Measurements from ENCODE around the gene IL6R. TPM values are rescaled to one million over a fixed set of nuclear protein-coding genes. Genes with fewer than 3 reads are reported as not detected.

The IL6R gene
- total and polyA plus RNA-seq, 2 of the 4 experiments (the other 2 are of a cell fraction) = 5.3 to 9.5 TPM

DNA sequence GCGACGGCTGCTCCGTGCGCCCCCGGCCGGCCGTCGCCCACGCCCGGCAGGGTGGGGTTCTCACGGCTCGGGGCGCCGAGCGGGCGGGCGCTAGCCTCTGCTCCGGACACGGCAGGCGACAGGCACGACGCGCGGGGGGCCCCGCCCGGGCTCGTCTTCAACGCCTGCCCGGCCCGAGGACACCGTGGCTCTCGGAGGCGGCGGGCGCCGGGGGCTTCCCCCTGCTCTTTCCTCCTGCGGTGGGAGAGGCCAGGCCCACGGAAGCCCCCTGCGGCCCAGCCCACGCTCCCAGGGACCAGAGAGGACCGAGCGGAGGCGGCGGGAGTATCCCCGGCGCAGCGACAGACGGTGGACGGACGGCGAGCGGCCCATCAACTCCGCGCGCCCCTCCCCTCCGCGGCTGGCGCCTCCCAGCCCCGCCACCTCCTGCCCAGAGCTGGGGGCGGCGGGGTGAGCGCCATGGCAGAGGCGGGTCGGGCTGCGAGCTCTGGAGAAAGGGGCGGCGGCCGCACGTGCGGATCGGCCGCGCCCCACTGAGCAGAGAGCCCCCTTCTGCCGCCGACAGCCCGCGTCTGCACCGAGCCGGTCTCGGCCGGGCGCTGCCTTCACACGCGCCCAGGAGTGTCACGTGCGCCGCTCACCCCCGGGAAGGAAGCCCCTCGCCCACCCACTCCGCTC is 97.1 kb downstream of the IL6R start, which contains the start of the genes SHE and TDRD10:
TSS of gene SHE (minus strand) at position 347 of the 678 bp plus-strand sequence. CDS start 386 bp downstream, outside the sequence.
TSS of gene TDRD10 (plus strand) at position 154 of the 678 bp plus-strand sequence. CDS start 4,685 bp downstream, outside the sequence.
- no peaks in the 10 kb centered on the region for H3K79me1 ChIP-seq (ENCODE audit: low read depth in 1 of 2, low read length in 2 of 2)
- H4K8ac ChIP-seq (ENCODE audit: low read depth in 2 of 2, low read length in 2 of 2) = no peak within 1 kb of the TSS
- no peak within 1 kb of the TSS for H3K56ac ChIP-seq (ENCODE audit: extremely low read depth, insufficient read depth, low read length)
- no peak within 1 kb of the TSS for H2BK120ac ChIP-seq (ENCODE audit: low read depth, low read length)
- H3K4me3 ChIP-seq (ENCODE audit: insufficient read depth, low read depth, low read length) = peak within 1 kb of the TSS; percentile 2; the same call in 1 of the 2 replicates
- no TSS peak for BruUV-seq (replicated peaks)
- ChIA-PET CTCF (interaction anchor here (0.6 kb wide), 1 partner anchor 229 kb away, joined by 3 read pairs; no protein-coding TSS in a partner anchor), POLR2A (ENCODE audit: unreplicated experiment) (no interaction called here)
- no peak within 1 kb of the TSS for H2BK5ac ChIP-seq (ENCODE audit: low read depth, low read length, poor library complexity, severe bottlenecking)
- TF ChIP-seq RAD21 (IDR thresholded peaks at IDR 0.05; ENCODE audit: low read length) = no peak
- H3K36me3 ChIP-seq (ENCODE audit: control insufficient read depth, insufficient read depth, low read length) = no peaks in the 10 kb centered on the region
- DNase-seq (no peak), ATAC-seq (ENCODE audit: low read depth) (peak; percentile 21; the same call in 1 of the 2 replicates)
- in situ Hi-C loops (cut with MboI; ENCODE audit: low sequenced_read_pairs) (no loop called here), dilution Hi-C loops (cut with HindIII; ENCODE audit: low sequenced_read_pairs, unreplicated experiment) (no loop called here), intact Hi-C loops (cut with micrococcal nuclease) (no loop called here)
- H3K27ac ChIP-seq (ENCODE audit: insufficient read depth, low read length) = no peak within 1 kb of the TSS
- no peak within 1 kb of the TSS for H2AK5ac ChIP-seq (ENCODE audit: low read depth, low read length)
- no peak within 1 kb of the TSS for H4K5ac ChIP-seq (ENCODE audit: low read depth, low read length)
- no peak within 1 kb of the TSS for H3K9ac ChIP-seq (ENCODE audit: low read depth, low read length)
- H4K20me1 ChIP-seq (ENCODE audit: insufficient read depth, low read length) = no peaks in the 10 kb centered on the region
- H3K9me1 ChIP-seq (ENCODE audit: insufficient read depth, low read length) = no peaks in the 10 kb centered on the region
- H3K27me3 ChIP-seq (ENCODE audit: control insufficient read depth, insufficient read depth, low read length) = peaks cover 71% of the 10 kb centered on the region
- no peak within 1 kb of the TSS for H3K4ac ChIP-seq (ENCODE audit: low read depth, low read length)
- peaks cover 2% of the 10 kb centered on the region; the same call in 1 of the 2 replicates for H3K4me1 ChIP-seq (ENCODE audit: control insufficient read depth, insufficient read depth, low read length)
- no peak within 1 kb of the TSS for H2BK15ac ChIP-seq (ENCODE audit: low read depth, low read length)
- H2AK9ac ChIP-seq (replicated peaks; ENCODE audit: low read depth, low read length, poor library complexity) = peak within 1 kb of the TSS; percentile 37
- H2BK20ac ChIP-seq (ENCODE audit: low read depth, low read length) = no peak within 1 kb of the TSS
- 4% methylated on average over 49 of the region's 90 CpGs; no CpG with 5 or more reads in 1 of the 2 experiments for WGBS, 2 experiments (ENCODE audit: extremely low coverage in 2 of 2, insufficient read length in 1 of 2)
- no peak within 1 kb of the TSS for H3K23ac ChIP-seq (ENCODE audit: low read depth, low read length)
- H3K14ac ChIP-seq (replicated peaks; ENCODE audit: low read depth, low read length) = no peak within 1 kb of the TSS
- no peak within 1 kb of the TSS; the same call in 1 of the 2 replicates for H3K4me2 ChIP-seq (ENCODE audit: low read depth, low read length)
- H3K9me3 ChIP-seq (ENCODE audit: control insufficient read depth, insufficient read depth, low read length) = peaks cover 29% of the 10 kb centered on the region
- H3K18ac ChIP-seq (ENCODE audit: low read depth, low read length) = no peak within 1 kb of the TSS
- H4K91ac ChIP-seq (ENCODE audit: insufficient read depth, low read depth, low read length) = no peak within 1 kb of the TSS
- H2AFZ ChIP-seq (replicated peaks; ENCODE audit: low read length, poor library complexity) = peak within 1 kb of the TSS; percentile 51

Data from IMR-90 (cell line).